Smooth muscle cell (in vitro differentiated cells): ENCODE results near the gene TAF7L. TPM values are rescaled to one million over a fixed set of nuclear protein-coding genes. Genes with fewer than 3 reads are reported as not detected.

ENCODE experiments used
- DNase-seq: peaks from one replicate; lab custom pipeline; 2025; ENCODE audit not compliant: unreplicated experiment; lab: John Stamatoyannopoulos, UW
- H2AFZ ChIP-seq: fragments of 200-600 bp; sonication (generic); 2 replicates; pipeline ENCODE4 v1.6.0; 2016; ENCODE audit warnings: antibody characterized with exemption, low read depth, mild to moderate bottlenecking
- H3F3A ChIP-seq: fragments of 200-600 bp; sonication (generic); 2 replicates; pipeline ENCODE4 v1.6.0; 2017; ENCODE audit warnings: antibody characterized with exemption, low read depth
- H3K27ac ChIP-seq: fragments of 200-600 bp; sonication (generic); 2 replicates; pipeline ENCODE4 v1.5.1; 2016; ENCODE audit warnings: low read depth, mild to moderate bottlenecking
- H3K27me3 ChIP-seq: fragments of 200-600 bp; sonication (generic); 2 replicates; pipeline ENCODE4 v1.6.1; 2016; ENCODE audit warnings: low read depth, mild to moderate bottlenecking
- H3K36me3 ChIP-seq: fragments of 200-600 bp; sonication (generic); 2 replicates; pipeline ENCODE4 v1.5.1; 2016; ENCODE audit warnings: low read depth
- H3K4me1 ChIP-seq: fragments of 200-600 bp; sonication (generic); 2 replicates; pipeline ENCODE4 v1.5.1; 2016; ENCODE audit warnings: low read depth
- H3K4me2 ChIP-seq: fragments of 200-600 bp; sonication (generic); 2 replicates; pipeline ENCODE4 v1.6.0; 2016; ENCODE audit warnings: mild to moderate bottlenecking
- H3K4me3 ChIP-seq: fragments of 200-600 bp; sonication (generic); 2 replicates; pipeline ENCODE4 v1.5.1; 2016; ENCODE audit warnings: mild to moderate bottlenecking
- H3K79me2 ChIP-seq: fragments of 200-600 bp; sonication (generic); 2 replicates; pipeline ENCODE4 v1.6.0; 2016; ENCODE audit warnings: low read depth, mild to moderate bottlenecking
- H3K9ac ChIP-seq: fragments of 200-600 bp; sonication (generic); 2 replicates; pipeline ENCODE4 v1.6.0; 2016; ENCODE audit warnings: low read depth
- H3K9me3 ChIP-seq: fragments of 200-600 bp; sonication (generic); replicated peaks from 2 replicates; pipeline ENCODE4 v1.5.1; 2016; ENCODE audit warnings: low read depth
- H4K20me1 ChIP-seq: fragments of 200-600 bp; sonication (generic); 2 replicates; pipeline ENCODE4 v1.6.0; 2016; ENCODE audit warnings: low read depth
- WGBS: methylation state at CpG from one replicate; pipeline ENCODE4 v1.1.7; 2016; ENCODE audit warnings: low lambda C conversion rate; 5-methylcytosine and 5-hydroxymethylcytosine counted together
- polyA plus RNA-seq: library from polyadenylated mRNA; unstranded; fragments of >200 nt; fragmentation: Nextera tagmentation; extraction: Ambion mirVana; gene quantifications from 2 replicates; pipeline ENCODE4 v1.2.1, GENCODE V29; 2016
- total RNA-seq: library from RNA; depleted of rRNA; stranded (reverse); fragments of >200 nt; gene quantifications from 2 replicates; pipeline ENCODE4 v1.2.3, GENCODE V29; 2014
- TF ChIP-seq, protein P1 (sequence below): fragments of 200-600 bp; sonication (generic); IDR thresholded peaks from 2 replicates; pipeline ENCODE4 v1.5.1; 2017; ENCODE audit warnings: borderline replicate concordance, mild to moderate bottlenecking, antibody characterized with exemption; ENCODE audit not compliant: insufficient read depth, poor library complexity, severe bottlenecking

Gene TAF7L
- total and polyA plus RNA-seq, 2 experiments from 2014 or later, result 0.04 to 0.14 TPM

DNA sequence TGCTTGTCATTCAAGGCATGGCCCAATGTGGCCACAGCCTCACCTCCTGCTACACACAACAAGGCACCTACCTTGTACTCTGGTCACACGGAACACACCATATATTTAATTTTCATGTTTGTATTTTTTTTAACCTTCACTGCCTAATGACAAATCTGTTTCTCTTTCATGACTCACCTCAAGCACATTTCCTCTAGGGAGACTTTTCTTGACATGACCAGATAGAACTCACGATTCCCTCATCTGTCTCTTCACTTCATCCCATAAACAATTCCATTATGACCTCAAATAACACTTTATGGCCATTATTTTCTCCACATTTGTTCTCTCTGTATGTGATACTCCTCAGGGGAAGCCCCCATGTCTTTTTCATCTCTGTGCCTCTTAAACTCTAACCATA lies 60.5 kb downstream of the TAF7L start:
- Histone ChIP-seq H3K4me2 (no peak overlapping the region), H3K9ac (no peak overlapping the region), H3K27ac (peak overlapping the region; percentile 49), H2AFZ (no peak overlapping the region), H3K4me3 (no peak overlapping the region), H3K9me3 (no peaks in the 10 kb centered on the region), H3F3A (no peaks in the 10 kb centered on the region), H3K4me1 (no peaks in the 10 kb centered on the region), H3K27me3 (no peaks in the 10 kb centered on the region), H3K36me3 (no peaks in the 10 kb centered on the region), H3K79me2 (no peaks in the 10 kb centered on the region), H4K20me1 (no peaks in the 10 kb centered on the region)
- WGBS, result 73% methylated on average over 2 of the region's 2 CpGs
- DNase-seq, result no peak
- TF ChIP-seq, protein P1, sequence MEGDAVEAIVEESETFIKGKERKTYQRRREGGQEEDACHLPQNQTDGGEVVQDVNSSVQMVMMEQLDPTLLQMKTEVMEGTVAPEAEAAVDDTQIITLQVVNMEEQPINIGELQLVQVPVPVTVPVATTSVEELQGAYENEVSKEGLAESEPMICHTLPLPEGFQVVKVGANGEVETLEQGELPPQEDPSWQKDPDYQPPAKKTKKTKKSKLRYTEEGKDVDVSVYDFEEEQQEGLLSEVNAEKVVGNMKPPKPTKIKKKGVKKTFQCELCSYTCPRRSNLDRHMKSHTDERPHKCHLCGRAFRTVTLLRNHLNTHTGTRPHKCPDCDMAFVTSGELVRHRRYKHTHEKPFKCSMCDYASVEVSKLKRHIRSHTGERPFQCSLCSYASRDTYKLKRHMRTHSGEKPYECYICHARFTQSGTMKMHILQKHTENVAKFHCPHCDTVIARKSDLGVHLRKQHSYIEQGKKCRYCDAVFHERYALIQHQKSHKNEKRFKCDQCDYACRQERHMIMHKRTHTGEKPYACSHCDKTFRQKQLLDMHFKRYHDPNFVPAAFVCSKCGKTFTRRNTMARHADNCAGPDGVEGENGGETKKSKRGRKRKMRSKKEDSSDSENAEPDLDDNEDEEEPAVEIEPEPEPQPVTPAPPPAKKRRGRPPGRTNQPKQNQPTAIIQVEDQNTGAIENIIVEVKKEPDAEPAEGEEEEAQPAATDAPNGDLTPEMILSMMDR, result no peak

DNA sequence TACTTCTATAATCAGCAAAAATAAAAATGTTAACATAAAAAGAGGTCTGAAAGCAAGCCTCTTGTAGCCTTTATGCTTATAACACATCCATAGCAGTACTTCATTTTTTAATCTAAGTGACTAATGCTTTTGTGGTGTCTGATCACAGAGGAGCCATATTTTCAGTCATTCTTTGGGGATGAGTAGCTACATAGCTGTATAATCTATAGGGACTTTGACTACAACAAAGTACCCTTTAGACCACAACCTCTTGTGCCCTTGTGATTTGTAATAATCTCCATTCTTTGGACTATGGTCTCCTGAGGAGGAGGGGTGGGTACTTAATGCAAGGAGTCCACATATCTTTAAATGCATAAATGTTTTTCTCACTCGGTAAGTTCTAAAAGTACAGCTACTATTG lies 62.0 kb downstream of the TAF7L start:
- 67% methylated on average over 1 of the region's 1 CpG for WGBS
- H3K9me3 ChIP-seq, result no peaks in the 10 kb centered on the region
- TF ChIP-seq, protein P1, result no peak
- H3K36me3 ChIP-seq, result no peaks in the 10 kb centered on the region
- H3K79me2 ChIP-seq, result no peaks in the 10 kb centered on the region
- H3F3A ChIP-seq, result no peaks in the 10 kb centered on the region
- DNase-seq, result no peak
- no peaks in the 10 kb centered on the region for H3K27me3 ChIP-seq
- H3K4me1 ChIP-seq, result no peaks in the 10 kb centered on the region
- H4K20me1 ChIP-seq, result no peaks in the 10 kb centered on the region
- H2AFZ ChIP-seq, result no peak overlapping the region
- no peak overlapping the region for H3K4me2 ChIP-seq
- H3K27ac ChIP-seq, result peak overlapping the region; percentile 39
- no peak overlapping the region for H3K9ac ChIP-seq
- H3K4me3 ChIP-seq, result no peak overlapping the region

DNA sequence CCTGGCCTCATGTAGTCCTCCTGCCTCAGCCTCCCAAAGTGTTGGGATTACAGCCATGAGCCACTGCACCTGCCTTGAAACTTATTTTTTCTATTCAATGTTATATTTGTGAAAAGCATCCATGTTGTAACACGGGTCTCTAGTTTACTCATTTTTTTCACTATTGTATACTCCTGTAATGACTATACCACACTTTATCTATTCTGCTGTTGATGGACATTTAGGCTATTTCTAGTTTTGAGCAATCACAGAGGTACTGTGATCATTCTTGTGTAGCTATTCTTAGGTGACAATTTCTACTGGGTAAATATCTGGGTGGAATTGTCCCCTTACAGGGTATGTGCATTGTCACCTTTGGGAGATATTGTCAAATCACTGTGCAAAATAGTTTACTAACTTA lies 67.9 kb downstream of the TAF7L start:
- no peak overlapping the region for H2AFZ ChIP-seq
- H3K4me1 ChIP-seq, result peaks cover 4% of the 10 kb centered on the region
- no peaks in the 10 kb centered on the region for H3K79me2 ChIP-seq
- TF ChIP-seq, protein P1, result no peak
- no peaks in the 10 kb centered on the region for H3K27me3 ChIP-seq
- no peak overlapping the region for H3K4me3 ChIP-seq
- no peaks in the 10 kb centered on the region for H4K20me1 ChIP-seq
- no peak for DNase-seq
- no peaks in the 10 kb centered on the region for H3K9me3 ChIP-seq
- 95% methylated on average over 1 of the region's 1 CpG for WGBS
- H3K27ac ChIP-seq, result no peak overlapping the region
- no peak overlapping the region for H3K9ac ChIP-seq
- no peak overlapping the region for H3K4me2 ChIP-seq
- H3K36me3 ChIP-seq, result no peaks in the 10 kb centered on the region
- H3F3A ChIP-seq, result no peaks in the 10 kb centered on the region

DNA sequence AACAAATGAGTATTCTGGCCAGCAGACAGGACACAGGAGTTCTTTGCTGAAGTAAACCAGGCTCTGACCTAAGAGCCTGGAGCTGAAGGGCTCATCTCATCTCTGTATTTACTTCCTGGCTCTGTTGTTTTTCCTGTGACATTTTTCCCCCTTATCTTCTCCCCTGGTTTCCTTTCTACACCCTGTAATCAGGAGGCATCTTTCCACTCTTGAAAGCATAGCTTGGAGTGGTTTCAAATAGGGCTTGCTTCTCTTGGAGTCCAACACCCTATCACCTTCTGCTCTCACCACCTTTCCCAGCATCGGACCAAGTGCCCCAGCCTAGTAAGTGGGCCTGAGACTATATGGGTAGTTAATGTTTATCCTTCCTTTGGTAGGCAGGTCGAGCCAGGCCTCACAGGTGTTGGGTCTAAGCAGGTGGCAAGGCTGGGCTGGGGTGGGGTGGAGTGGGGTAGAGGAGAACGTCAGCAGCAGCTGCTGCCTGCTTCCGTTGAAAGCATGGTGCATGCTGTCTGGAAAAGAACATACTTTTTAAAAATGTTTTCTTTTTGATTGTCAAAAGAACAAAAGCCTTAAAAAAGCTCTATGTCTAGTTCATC lies 70.4 kb downstream of the TAF7L start:
- Histone ChIP-seq H3K79me2 (no peaks in the 10 kb centered on the region), H3K4me1 (peaks cover 4% of the 10 kb centered on the region), H4K20me1 (no peaks in the 10 kb centered on the region), H3K4me2 (peak overlapping the region; percentile 75), H3K9me3 (no peaks in the 10 kb centered on the region), H3K4me3 (peak overlapping the region; percentile 28), H3K9ac (peak overlapping the region; percentile 83), H2AFZ (no peak overlapping the region), H3F3A (no peaks in the 10 kb centered on the region), H3K36me3 (no peaks in the 10 kb centered on the region), H3K27me3 (no peaks in the 10 kb centered on the region), H3K27ac (peak overlapping the region; percentile 93)
- 76% methylated on average over 4 of the region's 4 CpGs for WGBS
- DNase-seq, result no peak
- TF ChIP-seq, protein P1, result no peak
